Liver (tissue), 9 donors: ENCODE results near the gene LCN2. TPM values are rescaled to one million over a fixed set of nuclear protein-coding genes. Genes with fewer than 3 reads are reported as not detected.

ENCODE experiments used
- DNase-seq: peaks from one replicate; pipeline ENCODE4 v3.0.0-alpha.2; 2017; ENCODE audit warnings: low spot score
- H3K27ac ChIP-seq, 2 donors: one replicate each; pipeline ENCODE4 v1.7.0; 2013; ENCODE audit warnings: inconsistent platforms in 2 of 2, low read length in 2 of 2, control low read depth in 1 of 2, low read depth in 1 of 2, mild to moderate bottlenecking in 1 of 2
- H3K27me3 ChIP-seq, 4 donors: one replicate each; pipeline versions ENCODE4 v1.6.1 to v1.7.0; 2013; ENCODE audit warnings: low read length in 3 of 4, inconsistent platforms in 1 of 4, mild to moderate bottlenecking in 1 of 4, moderate library complexity in 1 of 4; ENCODE audit not compliant: control insufficient read depth in 4 of 4, insufficient read depth in 4 of 4
- H3K36me3 ChIP-seq, 4 donors: one replicate each; pipeline versions ENCODE4 v1.6.1 to v1.7.0; 2013; ENCODE audit warnings: low read length in 3 of 4, mild to moderate bottlenecking in 3 of 4, low read depth in 1 of 4, moderate library complexity in 1 of 4; ENCODE audit not compliant: control insufficient read depth in 4 of 4, insufficient read depth in 3 of 4
- H3K4me1 ChIP-seq, 4 donors: one replicate each; pipeline versions ENCODE4 v1.6.1 to v1.7.0; 2013; ENCODE audit warnings: low read length in 3 of 4, mild to moderate bottlenecking in 3 of 4, moderate library complexity in 1 of 4; ENCODE audit not compliant: control insufficient read depth in 4 of 4, insufficient read depth in 4 of 4
- H3K4me3 ChIP-seq, 3 donors: one replicate each; pipeline versions ENCODE4 v1.6.1 to v1.7.0; 2013; ENCODE audit warnings: low read length in 3 of 3, control low read depth in 1 of 3, low read depth in 1 of 3, mild to moderate bottlenecking in 1 of 3
- H3K9ac ChIP-seq, 2 donors: one replicate each; pipeline ENCODE4 v1.7.0; 2013; ENCODE audit warnings: low read length in 2 of 2, mild to moderate bottlenecking in 2 of 2, moderate library complexity in 2 of 2, control low read depth in 1 of 2, low read depth in 1 of 2
- H3K9me3 ChIP-seq, 4 donors: one replicate each; pipeline versions ENCODE4 v1.6.1 to v1.7.0; 2013; ENCODE audit warnings: low read length in 3 of 4; ENCODE audit not compliant: control insufficient read depth in 4 of 4
- ATF3 ChIP-seq: IDR thresholded peaks from 2 replicates; pipeline ENCODE4 v1.6.1; 2016; ENCODE audit warnings: antibody characterized with exemption
- FOXA1 ChIP-seq: IDR thresholded peaks from 2 replicates; pipeline ENCODE4 v1.6.1; 2016; ENCODE audit warnings: antibody characterized with exemption
- FOXA2 ChIP-seq: IDR thresholded peaks from 2 replicates; pipeline ENCODE4 v1.6.1; 2016; ENCODE audit warnings: antibody characterized with exemption
- GABPA ChIP-seq, 2 donors: IDR thresholded peaks in 1 of 2; conservative IDR thresholded peaks in 1 of 2; 2 replicates each; pipeline ENCODE4 v1.6.1; 2016; ENCODE audit warnings: antibody characterized with exemption in 2 of 2, mild to moderate bottlenecking in 1 of 2, moderate library complexity in 1 of 2
- HNF4G ChIP-seq: IDR thresholded peaks from 2 replicates; pipeline ENCODE4 v1.6.1; 2016; ENCODE audit warnings: antibody characterized with exemption
- MAX ChIP-seq: IDR thresholded peaks from 2 replicates; pipeline ENCODE4 v1.6.1; 2016; ENCODE audit warnings: antibody characterized with exemption
- REST ChIP-seq: IDR thresholded peaks from 2 replicates; pipeline ENCODE4 v1.6.1; 2016; ENCODE audit warnings: antibody characterized with exemption, mild to moderate bottlenecking
- RXRA ChIP-seq, 2 donors: IDR thresholded peaks; 2 replicates each; pipeline ENCODE4 v1.6.1; 2017 to 2018; ENCODE audit warnings: antibody characterized with exemption in 2 of 2, mild to moderate bottlenecking in 1 of 2
- YY1 ChIP-seq: IDR thresholded peaks from 2 replicates; pipeline ENCODE4 v1.6.1; 2016; ENCODE audit warnings: antibody characterized with exemption, mild to moderate bottlenecking
- WGBS: extraction: QIAGEN DNeasy Blood & Tissue Kit; methylation state at CpG from one replicate; pipeline ENCODE4 v1.1.7; 2013; 5-methylcytosine and 5-hydroxymethylcytosine counted together
- polyA plus RNA-seq, 2 donors: library from polyadenylated mRNA; stranded (reverse) in 1 of 2; unstranded in 1 of 2; fragments of 200-250 nt in 1 of 2; fragments of >200 nt in 1 of 2; fragmentation: Nextera tagmentation in 1 of 2; extraction: Ambion mirVana in 1 of 2; gene quantifications; one replicate each; pipeline versions ENCODE4 v1.2.1 to v1.2.3, GENCODE V29; 2013 to 2015
- total RNA-seq, 2 donors: library from RNA; depleted of rRNA; stranded (reverse); fragments of >200 nt; gene quantifications; one replicate each; pipeline ENCODE4 v1.2.3, GENCODE V29; 2014
- donor health status: healthy.
- donor health status: healthy.
- donor health status: healthy.
- donor health status: healthy.
- donor health status: healthy.

The LCN2 gene
- total and polyA plus RNA-seq, 4 donors = 7.0 to 64.5 (median 10.4) TPM

- TF ChIP-seq MAX = no peak
Measured at GRCh38 chr9:128151309-128152132, 2.3 kb downstream of the LCN2 start (continued).

GRCh38 chr9:128152133-128153059 lies 3.1 kb downstream of the LCN2 start:
- 96% methylated on average over 13 of the region's 13 CpGs for WGBS
- TF ChIP-seq REST (no peak), ATF3 (no peak), GABPA (IDR thresholded peaks at IDR 0.05 in 1 of 2, conservative IDR thresholded peaks at IDR 0.05 in 1 of 2) (no peak)
- Histone ChIP-seq H3K4me1 (peaks cover 8 to 13% (median 10%) of the 10 kb centered on the region in 4 donors), H3K4me3 (no peak overlapping the region), H3K36me3 (no peaks in the 10 kb centered on the region), H3K27me3 (no peaks in the 10 kb centered on the region), H3K9me3 (no peaks in the 10 kb centered on the region), H3K27ac (no peak overlapping the region), H3K9ac (no peak overlapping the region)
- no peak for DNase-seq

- Histone ChIP-seq H3K27ac (no peak overlapping the region), H3K4me3 (no peak overlapping the region), H3K36me3 (no peaks in the 10 kb centered on the region), H3K27me3 (no peaks in the 10 kb centered on the region), H3K9ac (no peak overlapping the region), H3K4me1 (peaks cover 8 to 13% (median 10%) of the 10 kb centered on the region in 4 donors), H3K9me3 (no peaks in the 10 kb centered on the region)
- no peak for DNase-seq
- WGBS = 89% methylated on average over 26 of the region's 26 CpGs
- TF ChIP-seq RXRA (IDR thresholded peaks at IDR 0.05) (no peak), GABPA (IDR thresholded peaks at IDR 0.05 in 1 of 2, conservative IDR thresholded peaks at IDR 0.05 in 1 of 2) (no peak), FOXA2 (no peak), HNF4G (no peak), YY1 (no peak), FOXA1 (no peak)
Measured at GRCh38 chr9:128153060-128153946, 4.0 kb downstream of the LCN2 start.
